Measurements from ENCODE around the gene RHOBTB1. TPM values are rescaled to one million over a fixed set of nuclear protein-coding genes. Genes with fewer than 3 reads are reported as not detected.

RHOBTB1 gene
- total RNA-seq, 1 donor from 2014 or later, result 15.8 TPM

GRCh38 chr10:60905580-60905979, 38.4 kb downstream of the RHOBTB1 start:
- peaks cover 22% of the 10 kb centered on the region for H3K4me1 Mint-ChIP-seq
- no peak for TF ChIP-seq CTCF (conservative IDR thresholded peaks at IDR 0.05)
- H3K9me3 Mint-ChIP-seq, result peaks cover 10% of the 10 kb centered on the region
- no peak for DNase-seq (ENCODE audit: low read depth, low spot score)
- peaks cover 31% of the 10 kb centered on the region for H3K36me3 Mint-ChIP-seq (ENCODE audit: low read depth)
- H3K27me3 Mint-ChIP-seq (ENCODE audit: low read depth), result no peaks in the 10 kb centered on the region
- no peak overlapping the region for H3K27ac Mint-ChIP-seq (ENCODE audit: unreplicated experiment)
- no peak overlapping the region for H3K4me3 Mint-ChIP-seq

GRCh38 chr10:60903096-60903495, 40.9 kb downstream of the RHOBTB1 start:
- no peak for DNase-seq (ENCODE audit: low read depth, low spot score)
- TF ChIP-seq CTCF (conservative IDR thresholded peaks at IDR 0.05), result no peak
- H3K36me3 Mint-ChIP-seq (ENCODE audit: low read depth), result peaks cover 23% of the 10 kb centered on the region
- no peak overlapping the region for H3K27ac Mint-ChIP-seq (ENCODE audit: unreplicated experiment)
- no peaks in the 10 kb centered on the region for H3K27me3 Mint-ChIP-seq (ENCODE audit: low read depth)
- H3K9me3 Mint-ChIP-seq, result peaks cover 10% of the 10 kb centered on the region
- H3K4me1 Mint-ChIP-seq, result peaks cover 17% of the 10 kb centered on the region
- H3K4me3 Mint-ChIP-seq, result no peak overlapping the region

GRCh38 chr10:60901561-60902235, 42.3 kb downstream of the RHOBTB1 start:
- no peak for DNase-seq (ENCODE audit: low read depth, low spot score)
- Mint-ChIP-seq H3K9me3 (peaks cover 3% of the 10 kb centered on the region), H3K4me1 (peaks cover 13% of the 10 kb centered on the region), H3K27ac (ENCODE audit: unreplicated experiment) (no peak overlapping the region), H3K27me3 (ENCODE audit: low read depth) (no peaks in the 10 kb centered on the region), H3K4me3 (no peak overlapping the region), H3K36me3 (ENCODE audit: low read depth) (peaks cover 13% of the 10 kb centered on the region)
- no peak for TF ChIP-seq CTCF (conservative IDR thresholded peaks at IDR 0.05)

GRCh38 chr10:60899266-60899665, 44.7 kb downstream of the RHOBTB1 start:
- TF ChIP-seq CTCF (conservative IDR thresholded peaks at IDR 0.05), result no peak
- peaks cover 3% of the 10 kb centered on the region for H3K4me1 Mint-ChIP-seq
- H3K9me3 Mint-ChIP-seq, result no peaks in the 10 kb centered on the region
- no peak for DNase-seq (ENCODE audit: low read depth, low spot score)
- H3K4me3 Mint-ChIP-seq, result no peak overlapping the region
- no peaks in the 10 kb centered on the region for H3K27me3 Mint-ChIP-seq (ENCODE audit: low read depth)
- no peaks in the 10 kb centered on the region for H3K36me3 Mint-ChIP-seq (ENCODE audit: low read depth)
- no peak overlapping the region for H3K27ac Mint-ChIP-seq (ENCODE audit: unreplicated experiment)

- H3K9me3 Mint-ChIP-seq, result no peaks in the 10 kb centered on the region
- peaks cover 3% of the 10 kb centered on the region for H3K4me1 Mint-ChIP-seq
- H3K27ac Mint-ChIP-seq (ENCODE audit: unreplicated experiment), result no peak overlapping the region
- H3K27me3 Mint-ChIP-seq (ENCODE audit: low read depth), result no peaks in the 10 kb centered on the region
- no peak overlapping the region for H3K4me3 Mint-ChIP-seq
- no peaks in the 10 kb centered on the region for H3K36me3 Mint-ChIP-seq (ENCODE audit: low read depth)
- no peak for DNase-seq (ENCODE audit: low read depth, low spot score)
- no peak for TF ChIP-seq CTCF (conservative IDR thresholded peaks at IDR 0.05)
Observed at GRCh38 chr10:60898321-60898720, 45.7 kb downstream of the RHOBTB1 start.
